NCI-H2196 (cell line): ENCODE measurements around the gene SUPT5H.
A peak's percentile ranks its signal among the peaks of the same experiment; 100 is the strongest.
"Not testable (repeated sequence)": the region's sequence is repeated elsewhere in the genome, so short reads cannot be mapped to it uniquely, and the experiment has no call there.

ENCODE experiments used
- DNase-seq: peaks from one replicate; lab custom pipeline; 2025; ENCODE audit not compliant: unreplicated experiment; lab: John Stamatoyannopoulos, UW

Gene SUPT5H

GRCh38 chr19:39465956-39466747, 20.8 kb downstream of the SUPT5H start:
- DNase-seq = no peak

GRCh38 chr19:39467941-39468340, 22.6 kb downstream of the SUPT5H start:
- DNase-seq = no peak

GRCh38 chr19:39469036-39469435, 23.7 kb downstream of the SUPT5H start:
- no peak for DNase-seq

- DNase-seq = no peak
Measured at GRCh38 chr19:39469567-39469966, 24.2 kb downstream of the SUPT5H start.

- no peak for DNase-seq
Measured at GRCh38 chr19:39470724-39471339, 25.4 kb downstream of the SUPT5H start.

- DNase-seq = no peak
Measured at GRCh38 chr19:39471756-39472536, 26.6 kb downstream of the SUPT5H start.

- DNase-seq = no peak
Measured at GRCh38 chr19:39472746-39473442, 27.5 kb downstream of the SUPT5H start.

GRCh38 chr19:39473443-39473960, 28.1 kb downstream of the SUPT5H start:
- no peak for DNase-seq

GRCh38 chr19:39474139-39474620, 28.8 kb downstream of the SUPT5H start:
- DNase-seq = peak; percentile 45

GRCh38 chr19:39475748-39476147, 30.4 kb downstream of the SUPT5H start:
- no peak for DNase-seq

- not testable (repeated sequence) for DNase-seq
Measured at GRCh38 chr19:39479319-39479801, 34.0 kb downstream of the SUPT5H start.

- DNase-seq = no peak
Measured at GRCh38 chr19:39479916-39480315, 34.5 kb downstream of the SUPT5H start.

GRCh38 chr19:39480337-39481228, 35.2 kb downstream of the SUPT5H start, which contains the start of gene TIMM50:
TIMM50 (plus strand) TSS chr19:39480838; CDS start chr19:39480854, 16 bp downstream.
- peak; percentile 96 for DNase-seq

- DNase-seq = no peak
Measured at GRCh38 chr19:39481229-39481545, 35.8 kb downstream of the SUPT5H start.

- no peak for DNase-seq
Measured at GRCh38 chr19:39481676-39482075, 36.3 kb downstream of the SUPT5H start.

- no peak for DNase-seq
Measured at GRCh38 chr19:39483141-39483540, 37.8 kb downstream of the SUPT5H start.

GRCh38 chr19:39489756-39490155, 44.4 kb downstream of the SUPT5H start:
- no peak for DNase-seq

GRCh38 chr19:39492225-39492624, 46.8 kb downstream of the SUPT5H start:
- no peak for DNase-seq

GRCh38 chr19:39492788-39493187, 47.4 kb downstream of the SUPT5H start:
- DNase-seq = no peak

- DNase-seq = no peak
Measured at GRCh38 chr19:39494661-39495060, 49.3 kb downstream of the SUPT5H start.
